Esophagus squamous epithelium (tissue), 5 donors: ENCODE results near the gene VIPR2. TPM values are rescaled to one million over a fixed set of nuclear protein-coding genes. Genes with fewer than 3 reads are reported as not detected.

Experiments
- DNase-seq: peaks from one replicate; lab custom pipeline; 2025; lab: John Stamatoyannopoulos, UW
- H3K27ac ChIP-seq, 4 donors: fragments of 200-600 bp; sonication (generic); one replicate each; pipeline ENCODE4 v1.5.1; 2016 to 2019; ENCODE audit warnings: mild to moderate bottlenecking in 1 of 4
- H3K27me3 ChIP-seq, 4 donors: fragments of 200-600 bp; sonication (generic); 1 replicate in 3 of 4; 2 replicates in 1 of 4; pipeline versions ENCODE4 v1.5.1 to v1.6.0; 2017 to 2021; ENCODE audit warnings: antibody characterized with exemption in 1 of 4
- H3K36me3 ChIP-seq, 3 donors: fragments of 200-600 bp; sonication (generic); one replicate each; pipeline ENCODE4 v1.5.1; 2016 to 2019
- H3K4me1 ChIP-seq, 3 donors: fragments of 200-600 bp; sonication (generic); one replicate each; pipeline ENCODE4 v1.5.1; 2017 to 2019
- H3K4me3 ChIP-seq, 4 donors: fragments of 200-600 bp; sonication (generic); 1 replicate in 3 of 4; 2 replicates in 1 of 4; pipeline ENCODE4 v1.5.1; 2016 to 2019; ENCODE audit warnings: mild to moderate bottlenecking in 2 of 4, moderate library complexity in 1 of 4
- H3K9me3 ChIP-seq, 3 donors: fragments of 200-600 bp; sonication (generic); one replicate each; pipeline ENCODE4 v1.5.1; 2016 to 2019
- POLR2A ChIP-seq, 4 donors: fragments of 450-650 bp; IDR thresholded peaks; one replicate each; pipeline ENCODE4 v1.6.1; 2017; ENCODE audit warnings: antibody characterized with exemption in 4 of 4, mild to moderate bottlenecking in 4 of 4, moderate library complexity in 3 of 4
- WGBS, 2 donors: methylation state at CpG; one replicate each; pipeline ENCODE4 v1.1.5; 2018; 5-methylcytosine and 5-hydroxymethylcytosine counted together
- intact Hi-C: fragments of 100-400 bp; cut with DNase I; formaldehyde crosslinking; loops from one replicate; pipeline ENCODE4 v1.15.0; 2022
- total RNA-seq, 4 donors: library from RNA; depleted of rRNA; stranded (reverse); fragments of >200 nt; gene quantifications; one replicate each; pipeline ENCODE4 v1.1.0, GENCODE V29; 2016
- TF ChIP-seq, protein P1 (sequence below), 6 experiments: fragments of 450-650 bp in 4 of 6; fragments of 200-600 bp in 2 of 6; sonication (generic) in 2 of 6; IDR thresholded peaks; one replicate each; pipeline ENCODE4 v1.5.1; 2016 to 2019; ENCODE audit warnings: antibody characterized with exemption in 6 of 6, mild to moderate bottlenecking in 4 of 6, moderate library complexity in 4 of 6
- donor health status: DM: yes; HTN: yes; CAD: no.

VIPR2 gene
- total RNA-seq, 4 donors from 2014 or later, result 0.18 to 2.1 (median 0.40) TPM

DNA sequence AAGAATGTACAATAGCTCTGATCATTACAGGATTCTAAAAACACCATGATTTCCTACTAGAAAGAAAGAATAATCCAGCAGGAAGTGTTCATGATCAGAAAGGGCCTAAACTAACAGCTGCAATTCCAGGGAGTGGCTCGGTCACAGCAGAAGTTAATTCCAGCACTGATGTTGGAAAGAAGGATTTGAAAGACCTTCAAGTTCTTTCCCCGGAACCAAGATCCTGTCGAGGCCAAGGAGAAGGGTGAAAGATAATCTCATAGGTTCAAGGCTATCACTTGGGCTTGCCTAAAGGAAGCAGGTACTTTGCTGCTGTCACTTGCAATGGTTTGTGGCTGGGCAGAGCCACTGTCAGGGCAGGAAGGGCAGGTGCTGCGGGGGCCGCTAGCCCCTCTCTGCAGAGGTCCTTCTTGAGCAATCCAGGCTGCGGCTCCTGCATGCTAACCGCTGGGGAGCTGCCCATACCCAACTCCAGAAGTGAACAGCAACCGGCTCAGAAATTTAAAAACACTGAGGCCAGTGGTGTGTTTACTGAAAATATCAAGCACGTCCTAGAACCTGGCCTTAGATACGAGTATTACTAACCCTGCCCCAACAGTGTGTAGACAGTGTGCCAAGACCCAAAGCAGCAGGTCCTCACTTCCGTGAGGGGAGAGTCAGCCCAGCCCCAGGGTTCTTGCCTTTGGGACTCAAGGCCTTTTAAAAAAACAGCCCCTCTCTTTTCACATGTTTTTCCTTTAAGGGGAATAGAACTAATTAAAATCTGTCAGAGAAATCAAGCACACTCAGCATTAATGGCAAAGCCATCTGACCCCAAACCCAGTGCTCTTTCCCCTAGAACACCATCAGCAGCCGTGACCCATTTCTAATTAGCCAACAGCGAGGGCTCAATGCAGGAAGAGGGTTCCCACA is 76.8 kb downstream of the VIPR2 start:
- no peaks in the 10 kb centered on the region for H3K27me3 ChIP-seq
- peak overlapping the region in 1 of 4 donors; percentile 7 for H3K4me3 ChIP-seq
- TF ChIP-seq, protein P1, sequence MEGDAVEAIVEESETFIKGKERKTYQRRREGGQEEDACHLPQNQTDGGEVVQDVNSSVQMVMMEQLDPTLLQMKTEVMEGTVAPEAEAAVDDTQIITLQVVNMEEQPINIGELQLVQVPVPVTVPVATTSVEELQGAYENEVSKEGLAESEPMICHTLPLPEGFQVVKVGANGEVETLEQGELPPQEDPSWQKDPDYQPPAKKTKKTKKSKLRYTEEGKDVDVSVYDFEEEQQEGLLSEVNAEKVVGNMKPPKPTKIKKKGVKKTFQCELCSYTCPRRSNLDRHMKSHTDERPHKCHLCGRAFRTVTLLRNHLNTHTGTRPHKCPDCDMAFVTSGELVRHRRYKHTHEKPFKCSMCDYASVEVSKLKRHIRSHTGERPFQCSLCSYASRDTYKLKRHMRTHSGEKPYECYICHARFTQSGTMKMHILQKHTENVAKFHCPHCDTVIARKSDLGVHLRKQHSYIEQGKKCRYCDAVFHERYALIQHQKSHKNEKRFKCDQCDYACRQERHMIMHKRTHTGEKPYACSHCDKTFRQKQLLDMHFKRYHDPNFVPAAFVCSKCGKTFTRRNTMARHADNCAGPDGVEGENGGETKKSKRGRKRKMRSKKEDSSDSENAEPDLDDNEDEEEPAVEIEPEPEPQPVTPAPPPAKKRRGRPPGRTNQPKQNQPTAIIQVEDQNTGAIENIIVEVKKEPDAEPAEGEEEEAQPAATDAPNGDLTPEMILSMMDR (IDR thresholded peaks at IDR 0.05), result no peak
- no peak for TF ChIP-seq POLR2A (IDR thresholded peaks at IDR 0.05)
- no peaks in the 10 kb centered on the region for H3K36me3 ChIP-seq
- intact Hi-C loops, result no loop called here
- peak overlapping the region in 3 of 4 donors; percentile 12 to 73 (median 53) for H3K27ac ChIP-seq
- no peaks in the 10 kb centered on the region for H3K9me3 ChIP-seq
- no peak for DNase-seq
- WGBS, 2 donors, result 68 to 70% methylated on average over 9 to 10 of the region's 13 CpGs
- peaks cover 0 to 21% (median 0%) of the 10 kb centered on the region in 3 donors for H3K4me1 ChIP-seq

DNA sequence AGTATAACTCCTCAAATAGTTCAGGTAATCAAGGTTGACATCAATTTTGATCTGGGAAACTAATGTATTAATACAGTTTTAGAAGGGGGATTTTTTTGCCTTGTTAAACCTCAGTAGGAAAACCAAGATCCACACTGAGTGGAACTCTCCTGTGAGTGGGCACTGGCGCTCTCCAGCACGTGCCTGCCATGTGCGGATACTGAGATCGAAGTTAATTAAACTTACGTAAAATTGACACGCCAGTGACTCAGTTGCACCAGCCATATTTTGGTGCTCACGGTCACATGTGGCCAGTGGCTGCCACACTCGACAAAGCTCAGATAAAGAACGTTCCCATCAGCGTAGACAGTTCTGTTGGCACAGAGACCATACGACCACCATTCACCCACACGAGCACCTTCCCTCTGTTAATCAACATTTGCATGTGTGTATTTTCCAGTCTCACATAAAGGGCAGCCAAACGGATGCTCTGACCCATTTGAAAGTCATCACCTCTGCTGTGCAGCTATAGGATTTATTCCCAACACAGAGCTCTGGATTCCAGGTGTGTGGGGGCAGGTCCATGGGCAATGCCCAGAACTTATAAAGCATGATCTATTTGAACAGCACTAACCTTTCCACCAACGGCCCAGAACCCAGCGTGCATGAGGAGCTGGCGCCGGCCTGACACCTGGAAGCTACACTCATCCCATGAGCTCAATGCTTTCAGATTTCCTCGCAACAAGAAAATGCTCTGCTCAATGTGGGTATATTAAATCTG is 77.7 kb downstream of the VIPR2 start:
- no peak for DNase-seq
- no peaks in the 10 kb centered on the region for H3K36me3 ChIP-seq
- WGBS, 2 donors, result 91 to 93% methylated on average over 16 to 18 of the region's 18 CpGs
- H3K4me3 ChIP-seq, result no peak overlapping the region
- H3K9me3 ChIP-seq, result no peaks in the 10 kb centered on the region
- intact Hi-C loops, result no loop called here
- peaks cover 0 to under 1% (median 0%) of the 10 kb centered on the region in 4 donors for H3K27me3 ChIP-seq
- H3K27ac ChIP-seq, result no peak overlapping the region
- peaks cover 0 to 21% (median 0%) of the 10 kb centered on the region in 3 donors for H3K4me1 ChIP-seq
- TF ChIP-seq, protein P1 (IDR thresholded peaks at IDR 0.05), result no peak
- TF ChIP-seq POLR2A (IDR thresholded peaks at IDR 0.05), result no peak

DNA sequence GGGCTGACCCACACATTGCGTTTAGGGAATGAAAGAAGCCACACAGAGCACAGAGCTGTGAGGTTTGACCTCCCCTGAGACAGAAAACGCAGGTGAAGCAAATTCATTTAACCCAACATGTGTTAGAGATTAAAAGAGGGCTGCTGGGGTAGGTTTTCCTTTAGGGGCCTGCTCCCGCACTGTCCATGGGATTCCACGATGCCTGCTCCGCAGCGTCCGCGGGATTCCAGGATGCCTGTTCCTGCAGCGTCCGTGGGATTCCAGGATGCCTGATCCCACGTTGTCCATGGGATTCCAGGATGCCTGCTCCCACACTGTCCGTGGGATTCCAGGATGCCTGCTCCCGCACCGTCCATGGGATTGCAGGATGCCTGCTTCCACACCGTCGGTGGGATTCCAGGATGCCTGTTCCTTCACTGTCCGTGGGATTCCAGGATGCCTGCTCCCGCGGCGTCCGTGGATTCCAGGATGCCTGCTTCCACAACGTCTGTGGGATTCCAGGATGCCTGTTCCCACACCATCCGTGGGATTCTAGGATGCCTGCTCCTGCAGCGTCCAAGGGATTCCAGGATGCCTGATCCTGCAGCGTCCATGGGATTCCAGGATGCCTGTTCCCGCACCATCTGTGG is 78.7 kb downstream of the VIPR2 start:
- DNase-seq, result no peak
- intact Hi-C loops, result no loop called here
- 78 to 85% methylated on average over 19 to 22 of the region's 26 CpGs for WGBS, 2 donors

DNA sequence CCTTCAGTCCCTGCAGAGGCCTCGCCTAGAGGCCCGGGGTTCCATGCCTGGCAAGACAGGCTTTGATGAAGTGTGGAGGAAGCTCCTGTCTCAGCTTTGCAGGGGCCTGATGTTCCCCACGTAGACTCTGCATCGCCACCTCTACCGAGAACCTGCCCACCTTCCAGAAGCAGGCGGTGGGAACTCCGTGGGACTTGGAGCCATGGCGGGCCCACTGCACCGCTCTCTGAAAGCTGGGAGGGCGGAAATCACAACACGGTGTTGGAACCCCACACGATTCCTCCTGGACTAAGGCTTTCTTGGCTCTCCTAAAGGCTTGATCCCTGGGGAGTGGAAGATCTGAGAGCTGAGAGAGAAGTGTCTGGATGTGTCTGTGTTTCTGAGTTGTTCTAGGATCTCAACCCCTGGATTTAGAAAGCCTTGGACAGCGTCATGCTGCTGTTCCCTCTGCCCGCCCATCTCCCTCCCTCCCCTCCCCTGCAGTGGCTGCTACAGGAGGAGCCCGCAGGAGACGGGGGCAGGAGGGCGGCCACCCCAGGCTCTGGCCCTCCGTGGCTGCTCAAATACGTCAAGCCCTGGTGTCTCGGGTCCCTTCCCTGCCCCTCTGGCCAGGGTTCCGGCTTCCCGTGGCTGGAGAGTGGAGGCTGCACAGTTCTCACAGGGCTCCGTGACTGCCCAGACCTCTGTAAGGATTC is 79.7 kb downstream of the VIPR2 start:
- H3K27ac ChIP-seq, result no peak overlapping the region
- TF ChIP-seq POLR2A (IDR thresholded peaks at IDR 0.05), result no peak
- TF ChIP-seq, protein P1 (IDR thresholded peaks at IDR 0.05), result no peak
- no peak for DNase-seq
- intact Hi-C loops, result no loop called here
- no peak overlapping the region for H3K4me3 ChIP-seq
- peaks cover 0 to 7% (median 0%) of the 10 kb centered on the region in 4 donors for H3K27me3 ChIP-seq
- no peaks in the 10 kb centered on the region for H3K9me3 ChIP-seq
- H3K36me3 ChIP-seq, result no peaks in the 10 kb centered on the region
- peaks cover 0 to 17% (median 0%) of the 10 kb centered on the region in 3 donors for H3K4me1 ChIP-seq
- 83 to 86% methylated on average over 9 to 16 of the region's 23 CpGs for WGBS, 2 donors

More for the DNA sequence above, 78.7 kb downstream of the VIPR2 start:
- peaks cover 0 to 21% (median 0%) of the 10 kb centered on the region in 3 donors for H3K4me1 ChIP-seq
- H3K36me3 ChIP-seq, result no peaks in the 10 kb centered on the region
- peaks cover 0 to 7% (median 0%) of the 10 kb centered on the region in 4 donors for H3K27me3 ChIP-seq
- H3K4me3 ChIP-seq, result no peak overlapping the region
- no peaks in the 10 kb centered on the region for H3K9me3 ChIP-seq
- no peak overlapping the region for H3K27ac ChIP-seq
- no peak for TF ChIP-seq POLR2A (IDR thresholded peaks at IDR 0.05)
- TF ChIP-seq, protein P1 (IDR thresholded peaks at IDR 0.05), result no peak
